Activated T-cell treated with anti-CD3 and anti-CD28 coated beads, Interleukin-2, amount 50 U/mL, for 24 hours (primary cell): ENCODE results near the gene HTN1.
"Not testable (repeated sequence)": the region's sequence is repeated elsewhere in the genome, so short reads cannot be mapped to it uniquely, and the experiment has no call there.

Experiments used
- DNase-seq: peaks from one replicate; pipeline ENCODE4 v3.0.0-alpha.2; 2020
- H3K27ac Mint-ChIP-seq: 2 replicates; pipeline ENCODE4 v1.8.0; 2020; ENCODE audit warnings: mild to moderate bottlenecking, mixed read lengths
- H3K27me3 Mint-ChIP-seq: 2 replicates; pipeline ENCODE4 v1.8.0; 2020; ENCODE audit warnings: mixed read lengths
- H3K36me3 Mint-ChIP-seq: 2 replicates; pipeline ENCODE4 v1.8.0; 2020; ENCODE audit warnings: low read depth, mixed read lengths
- H3K4me1 Mint-ChIP-seq: 2 replicates; pipeline ENCODE4 v1.8.0; 2020; ENCODE audit warnings: low read depth, mixed read lengths
- H3K4me3 Mint-ChIP-seq: 2 replicates; pipeline ENCODE4 v1.8.0; 2020; ENCODE audit warnings: mild to moderate bottlenecking, moderate library complexity, mixed read lengths
- H3K9me3 Mint-ChIP-seq: 2 replicates; pipeline ENCODE4 v1.8.0; 2020; ENCODE audit warnings: mixed read lengths

HTN1 gene

GRCh38 chr4:70050138-70050537, at the start of gene HTN1:
TSS of gene HTN1 (plus strand) at chr4:70050438. CDS start at chr4:70053077, 2,639 bp downstream.
- not testable (repeated sequence) for H3K27ac Mint-ChIP-seq, DNase-seq, H3K4me1 Mint-ChIP-seq, H3K27me3 Mint-ChIP-seq, H3K4me3 Mint-ChIP-seq, H3K9me3 Mint-ChIP-seq, H3K36me3 Mint-ChIP-seq

- DNase-seq = no peak
- H3K27ac Mint-ChIP-seq = no peak overlapping the region
These were observed 49.5 kb upstream of the HTN1 start for GRCh38 chr4:70000711-70001110.

DNA sequence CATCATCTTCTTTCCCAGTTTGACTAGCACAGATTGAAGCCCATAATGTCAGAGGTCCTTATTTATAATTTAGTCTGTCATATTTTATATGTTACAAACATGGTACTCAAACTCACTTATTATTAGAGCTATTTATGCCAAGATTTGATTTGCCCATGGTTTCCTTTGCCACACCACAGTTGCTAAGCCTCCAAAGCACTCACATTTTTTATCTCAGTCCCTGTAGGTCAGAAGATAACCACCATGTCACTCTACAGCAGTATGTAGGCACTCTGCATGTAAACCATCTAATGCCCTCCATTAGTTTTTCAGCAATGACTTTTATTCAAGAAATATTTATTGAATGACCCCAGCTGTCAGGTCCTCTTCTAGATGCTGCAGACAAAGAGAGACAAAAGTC, 47.7 kb upstream of the HTN1 start:
- Mint-ChIP-seq H3K36me3 (no peaks in the 10 kb centered on the region), H3K9me3 (no peaks in the 10 kb centered on the region), H3K4me1 (no peaks in the 10 kb centered on the region), H3K27me3 (no peaks in the 10 kb centered on the region), H3K4me3 (no peak overlapping the region), H3K27ac (no peak overlapping the region)
- no peak for DNase-seq

More at GRCh38 chr4:70000711-70001110, 49.5 kb upstream of the HTN1 start:
- Mint-ChIP-seq H3K27me3 (no peaks in the 10 kb centered on the region), H3K9me3 (no peaks in the 10 kb centered on the region), H3K4me1 (no peaks in the 10 kb centered on the region), H3K36me3 (no peaks in the 10 kb centered on the region), H3K4me3 (no peak overlapping the region)

- H3K27ac Mint-ChIP-seq = no peak overlapping the region
- no peak for DNase-seq
- no peaks in the 10 kb centered on the region for H3K9me3 Mint-ChIP-seq
- no peaks in the 10 kb centered on the region for H3K36me3 Mint-ChIP-seq
- H3K27me3 Mint-ChIP-seq = no peaks in the 10 kb centered on the region
- no peaks in the 10 kb centered on the region for H3K4me1 Mint-ChIP-seq
- no peak overlapping the region for H3K4me3 Mint-ChIP-seq
These were observed 41.5 kb upstream of the HTN1 start for GRCh38 chr4:70008771-70009170.

DNA sequence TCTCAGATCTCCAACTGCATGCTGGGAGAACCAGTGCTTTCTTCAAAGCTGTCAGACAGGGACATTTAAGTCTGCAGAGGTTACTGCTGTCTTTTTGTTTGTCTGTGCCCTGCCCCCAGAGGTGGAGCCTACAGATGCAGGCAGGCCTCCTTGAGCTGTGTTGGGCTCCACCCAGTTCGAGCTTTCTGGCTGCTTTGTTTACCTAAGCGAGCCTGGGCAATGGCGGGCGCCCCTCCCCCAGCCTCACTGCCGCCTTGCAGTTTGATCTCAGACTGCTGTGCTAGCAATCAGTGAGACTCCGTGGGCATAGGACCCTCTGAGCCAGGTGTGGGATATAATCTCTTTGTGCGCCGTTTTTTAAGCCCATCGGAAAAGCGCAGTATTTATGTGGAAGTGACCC, 31.2 kb upstream of the HTN1 start:
- DNase-seq, H3K4me3 Mint-ChIP-seq, H3K27me3 Mint-ChIP-seq: not testable (repeated sequence)

GRCh38 chr4:70023218-70023617, 27.0 kb upstream of the HTN1 start:
- Mint-ChIP-seq H3K27ac (no peak overlapping the region), H3K4me1 (no peaks in the 10 kb centered on the region), H3K4me3 (no peak overlapping the region), H3K27me3 (no peaks in the 10 kb centered on the region), H3K9me3 (no peaks in the 10 kb centered on the region), H3K36me3 (no peaks in the 10 kb centered on the region)
- no peak for DNase-seq

More for the DNA sequence above, 31.2 kb upstream of the HTN1 start:
- H3K27ac Mint-ChIP-seq, H3K4me1 Mint-ChIP-seq, H3K36me3 Mint-ChIP-seq, H3K9me3 Mint-ChIP-seq: not testable (repeated sequence)

GRCh38 chr4:70027011-70027410, 23.2 kb upstream of the HTN1 start:
- no peaks in the 10 kb centered on the region for H3K27me3 Mint-ChIP-seq
- no peaks in the 10 kb centered on the region for H3K9me3 Mint-ChIP-seq
- no peaks in the 10 kb centered on the region for H3K4me1 Mint-ChIP-seq
- no peak overlapping the region for H3K4me3 Mint-ChIP-seq
- H3K36me3 Mint-ChIP-seq = no peaks in the 10 kb centered on the region
- DNase-seq = no peak
- H3K27ac Mint-ChIP-seq = no peak overlapping the region

DNA sequence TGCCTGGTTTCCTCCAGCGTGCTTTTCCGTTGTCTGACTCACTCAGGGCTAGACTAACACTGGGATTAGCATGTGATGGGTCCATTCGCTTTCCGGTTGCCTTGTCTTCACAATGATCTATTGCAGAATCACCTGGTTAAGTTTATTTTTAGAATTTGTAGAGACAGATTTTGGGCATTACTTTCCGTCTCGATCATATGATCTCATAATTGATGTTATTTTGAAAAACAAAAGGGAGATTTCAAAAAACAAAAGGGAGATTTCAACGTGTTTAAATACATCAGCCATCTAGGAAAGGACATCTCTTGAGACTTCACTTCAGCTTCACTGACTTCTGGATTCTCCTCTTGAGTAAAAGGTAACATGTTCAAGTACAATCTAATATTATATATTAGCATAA, 22.1 kb upstream of the HTN1 start, which contains the start of gene HTN3:
HTN3 (plus strand) TSS at position 301 of the 400 bp plus-strand sequence. CDS start 2,282 bp downstream, outside the sequence.
- not testable (repeated sequence) for DNase-seq, H3K4me1 Mint-ChIP-seq, H3K36me3 Mint-ChIP-seq, H3K27me3 Mint-ChIP-seq, H3K4me3 Mint-ChIP-seq, H3K27ac Mint-ChIP-seq, H3K9me3 Mint-ChIP-seq

DNA sequence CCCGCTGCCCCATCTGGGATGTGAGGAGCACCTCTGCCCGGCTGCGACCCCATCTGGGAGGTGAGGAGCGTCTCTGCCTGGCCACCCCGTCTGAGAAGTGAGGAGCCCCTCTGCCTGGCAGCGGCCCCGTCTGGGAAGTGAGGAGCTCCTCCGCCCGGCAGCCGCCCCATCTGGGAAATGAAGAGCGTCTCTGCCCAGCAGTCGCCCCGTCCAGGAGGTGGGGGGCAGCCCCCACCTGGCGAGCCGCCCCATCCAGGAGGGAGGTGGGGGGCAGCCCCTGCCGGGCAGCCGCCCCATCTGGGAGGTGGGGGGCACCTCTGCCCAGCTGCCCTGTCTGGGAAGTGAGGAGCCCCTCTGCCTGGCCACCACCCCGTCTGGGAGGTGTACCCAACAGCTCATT, 12.7 kb upstream of the HTN1 start:
- H3K36me3 Mint-ChIP-seq, H3K4me3 Mint-ChIP-seq, DNase-seq, H3K27ac Mint-ChIP-seq, H3K4me1 Mint-ChIP-seq, H3K27me3 Mint-ChIP-seq: not testable (repeated sequence)
- H3K9me3 Mint-ChIP-seq = peaks cover 15% of the 10 kb centered on the region

- H3K9me3 Mint-ChIP-seq = peaks cover 15% of the 10 kb centered on the region
- H3K4me3 Mint-ChIP-seq, H3K27me3 Mint-ChIP-seq, H3K4me1 Mint-ChIP-seq, H3K36me3 Mint-ChIP-seq, DNase-seq, H3K27ac Mint-ChIP-seq: not testable (repeated sequence)
These were observed 10.3 kb upstream of the HTN1 start for GRCh38 chr4:70039928-70040327.

DNA sequence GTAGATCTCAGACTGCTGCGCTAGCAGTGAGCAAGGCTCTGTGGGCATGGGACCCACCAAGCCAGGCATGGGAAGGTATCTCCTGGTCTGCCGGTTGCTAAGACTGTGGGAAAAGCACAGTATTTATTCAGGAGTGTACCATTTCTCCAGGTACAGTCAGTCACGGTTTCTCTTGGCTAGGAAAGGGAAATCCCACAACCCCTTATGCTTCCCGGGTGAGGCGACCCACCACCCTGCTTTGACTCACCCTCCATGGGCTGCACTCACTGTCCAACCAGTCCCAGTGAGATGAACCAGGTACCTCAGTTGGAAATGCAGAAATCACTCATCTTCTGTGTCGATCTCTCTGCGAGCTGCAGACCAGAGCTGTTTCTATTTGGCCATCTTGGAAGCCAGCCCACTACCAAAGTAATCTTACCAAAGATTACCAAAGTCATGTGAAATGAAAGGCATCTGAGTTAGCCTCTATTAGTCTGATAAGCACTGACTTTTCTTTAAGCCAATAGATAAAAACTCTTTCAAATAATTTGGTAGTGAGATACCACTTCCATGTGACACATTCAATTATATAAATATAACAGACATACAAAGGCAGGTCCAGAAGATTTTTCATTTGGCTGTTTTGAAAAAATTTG, 8.5 kb upstream of the HTN1 start:
- H3K27ac Mint-ChIP-seq = no peak overlapping the region
- no peaks in the 10 kb centered on the region for H3K27me3 Mint-ChIP-seq
- no peak for DNase-seq
- no peak overlapping the region for H3K4me3 Mint-ChIP-seq
- no peaks in the 10 kb centered on the region for H3K4me1 Mint-ChIP-seq
- no peaks in the 10 kb centered on the region for H3K36me3 Mint-ChIP-seq
- H3K9me3 Mint-ChIP-seq = peaks cover 15% of the 10 kb centered on the region

DNA sequence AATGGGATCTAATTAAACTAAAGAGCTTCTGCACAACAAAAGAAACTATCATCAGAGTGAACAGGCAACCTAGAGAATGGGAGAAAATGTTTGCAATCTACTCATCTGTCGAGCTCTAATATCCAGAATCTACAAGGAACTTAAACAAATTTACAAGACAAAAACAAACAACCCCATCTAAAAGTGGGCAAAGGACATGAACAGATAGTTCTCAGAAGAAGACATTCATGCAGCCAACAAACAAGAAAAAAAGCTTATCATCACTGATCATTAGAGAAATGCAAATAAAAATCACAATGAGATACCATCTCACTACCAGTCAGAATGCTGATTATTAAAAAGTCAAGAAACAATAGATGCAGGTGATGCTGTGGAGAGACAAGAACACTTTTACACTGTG, 6.3 kb downstream of the HTN1 start:
- H3K27me3 Mint-ChIP-seq, H3K9me3 Mint-ChIP-seq, H3K36me3 Mint-ChIP-seq, H3K27ac Mint-ChIP-seq, H3K4me3 Mint-ChIP-seq, H3K4me1 Mint-ChIP-seq, DNase-seq: not testable (repeated sequence)

- no peaks in the 10 kb centered on the region for H3K36me3 Mint-ChIP-seq
- H3K27ac Mint-ChIP-seq = no peak overlapping the region
- H3K9me3 Mint-ChIP-seq = peaks cover 3% of the 10 kb centered on the region
- no peak for DNase-seq
- H3K27me3 Mint-ChIP-seq = no peaks in the 10 kb centered on the region
- no peak overlapping the region for H3K4me3 Mint-ChIP-seq
- H3K4me1 Mint-ChIP-seq = no peaks in the 10 kb centered on the region
These were observed 7.4 kb downstream of the HTN1 start for GRCh38 chr4:70057651-70058050.

DNA sequence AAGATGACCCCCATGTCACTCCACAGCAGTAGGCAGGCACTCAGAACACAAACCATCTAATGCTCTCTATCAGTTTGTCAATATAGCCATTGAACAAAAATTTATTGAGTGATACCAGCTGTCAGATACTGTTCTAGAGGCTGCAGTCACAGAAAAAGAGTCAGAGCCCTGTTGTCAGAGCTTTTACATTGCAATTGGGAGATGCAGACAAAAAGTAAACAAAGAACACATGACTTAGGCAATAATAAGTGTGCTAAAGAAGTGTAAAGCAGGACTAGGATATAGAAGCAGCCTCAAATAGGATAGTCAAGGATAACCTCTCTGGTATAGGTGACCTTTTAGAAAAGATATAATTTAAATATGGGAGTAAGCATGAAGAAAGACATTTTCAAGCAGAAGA, 8.9 kb downstream of the HTN1 start:
- H3K4me1 Mint-ChIP-seq = no peaks in the 10 kb centered on the region
- peaks cover 3% of the 10 kb centered on the region for H3K9me3 Mint-ChIP-seq
- no peak for DNase-seq
- H3K27ac Mint-ChIP-seq = no peak overlapping the region
- H3K4me3 Mint-ChIP-seq = no peak overlapping the region
- no peaks in the 10 kb centered on the region for H3K36me3 Mint-ChIP-seq
- no peaks in the 10 kb centered on the region for H3K27me3 Mint-ChIP-seq

- H3K27ac Mint-ChIP-seq = no peak overlapping the region
- no peak overlapping the region for H3K4me3 Mint-ChIP-seq
- H3K9me3 Mint-ChIP-seq = no peaks in the 10 kb centered on the region
- H3K4me1 Mint-ChIP-seq = no peaks in the 10 kb centered on the region
- DNase-seq = no peak
- H3K27me3 Mint-ChIP-seq = no peaks in the 10 kb centered on the region
- H3K36me3 Mint-ChIP-seq = no peaks in the 10 kb centered on the region
These were observed 11.8 kb downstream of the HTN1 start for GRCh38 chr4:70062000-70062399.

DNA sequence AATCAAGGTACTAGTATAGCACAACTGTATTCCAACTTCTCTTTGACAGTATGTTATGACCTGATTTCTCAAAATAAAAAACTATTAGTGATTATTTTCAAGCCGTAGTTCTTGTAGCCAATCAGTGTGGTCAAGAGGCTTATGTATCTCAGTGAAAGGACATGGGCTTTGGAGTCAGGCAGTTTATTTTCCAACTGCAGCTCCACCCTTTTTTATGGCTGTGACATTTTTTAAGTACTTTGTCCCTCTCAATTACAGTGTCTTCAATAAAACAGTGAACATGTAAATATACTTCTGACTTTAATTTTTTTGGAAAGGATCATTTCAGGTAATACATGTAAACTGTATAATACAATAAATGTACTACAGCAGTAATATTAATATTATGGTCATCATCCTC, 30.0 kb downstream of the HTN1 start:
- H3K36me3 Mint-ChIP-seq = no peaks in the 10 kb centered on the region
- no peaks in the 10 kb centered on the region for H3K9me3 Mint-ChIP-seq
- H3K4me1 Mint-ChIP-seq = no peaks in the 10 kb centered on the region
- H3K4me3 Mint-ChIP-seq = no peak overlapping the region
- H3K27me3 Mint-ChIP-seq = no peaks in the 10 kb centered on the region
- H3K27ac Mint-ChIP-seq = no peak overlapping the region
- no peak for DNase-seq
